Stimulated activated naive CD8-positive, alpha-beta T cell treated with anti-CD3 and anti-CD28 coated beads, Interleukin-15, Interleukin-2, amounts not matched to agents 100 ng/mL and 50 ng/mL, for 24 hours (primary cell): ENCODE data around the gene RBBP8NL.

Source experiments
- H3K27ac Mint-ChIP-seq: one replicate; pipeline ENCODE4 v1.8.0; 2021; ENCODE audit warnings: mild to moderate bottlenecking, mixed read lengths
- H3K27me3 Mint-ChIP-seq: one replicate; pipeline ENCODE4 v1.8.0; 2021; ENCODE audit warnings: mixed read lengths
- H3K36me3 Mint-ChIP-seq: one replicate; pipeline ENCODE4 v1.8.0; 2021; ENCODE audit warnings: low read depth, mixed read lengths
- H3K4me1 Mint-ChIP-seq: one replicate; pipeline ENCODE4 v1.8.0; 2021; ENCODE audit warnings: low read depth, mixed read lengths
- H3K4me3 Mint-ChIP-seq: one replicate; pipeline ENCODE4 v1.8.0; 2021; ENCODE audit warnings: mild to moderate bottlenecking, mixed read lengths
- H3K9me3 Mint-ChIP-seq: one replicate; pipeline ENCODE4 v1.8.0; 2021; ENCODE audit warnings: mixed read lengths

The RBBP8NL gene

GRCh38 chr20:62367633-62368391 lies 59.5 kb downstream of the RBBP8NL start:
- H3K27ac Mint-ChIP-seq = no peak overlapping the region
- H3K4me1 Mint-ChIP-seq = peaks cover 13% of the 10 kb centered on the region
- H3K4me3 Mint-ChIP-seq = no peak overlapping the region

GRCh38 chr20:62367136-62367632 lies 60.2 kb downstream of the RBBP8NL start, which contains the start of gene LAMA5:
LAMA5 (minus strand) TSS chr20:62367312; CDS start chr20:62367245, 67 bp downstream.
- peaks cover 12% of the 10 kb centered on the region for H3K27me3 Mint-ChIP-seq
- no peak within 1 kb of the TSS for H3K4me3 Mint-ChIP-seq
- no peaks in the 10 kb centered on the region for H3K36me3 Mint-ChIP-seq
- H3K4me1 Mint-ChIP-seq = peaks cover 13% of the 10 kb centered on the region
- H3K9me3 Mint-ChIP-seq = no peaks in the 10 kb centered on the region
- H3K27ac Mint-ChIP-seq = no peak within 1 kb of the TSS

More at GRCh38 chr20:62367633-62368391, 59.5 kb downstream of the RBBP8NL start:
- Mint-ChIP-seq H3K36me3 (no peaks in the 10 kb centered on the region), H3K27me3 (peaks cover 14% of the 10 kb centered on the region), H3K9me3 (no peaks in the 10 kb centered on the region)

GRCh38 chr20:62366370-62367135 lies 60.8 kb downstream of the RBBP8NL start:
- Mint-ChIP-seq H3K27ac (no peak overlapping the region), H3K27me3 (peaks cover 12% of the 10 kb centered on the region), H3K4me1 (peaks cover 13% of the 10 kb centered on the region), H3K9me3 (no peaks in the 10 kb centered on the region), H3K36me3 (no peaks in the 10 kb centered on the region), H3K4me3 (no peak overlapping the region)

GRCh38 chr20:62365814-62366369 lies 61.4 kb downstream of the RBBP8NL start:
- Mint-ChIP-seq H3K27me3 (peaks cover 12% of the 10 kb centered on the region), H3K27ac (no peak overlapping the region), H3K4me1 (peaks cover 13% of the 10 kb centered on the region), H3K9me3 (no peaks in the 10 kb centered on the region), H3K4me3 (no peak overlapping the region), H3K36me3 (no peaks in the 10 kb centered on the region)

GRCh38 chr20:62364911-62365736 lies 62.2 kb downstream of the RBBP8NL start:
- Mint-ChIP-seq H3K4me1 (peaks cover 13% of the 10 kb centered on the region), H3K4me3 (peak overlapping the region; percentile 41), H3K36me3 (no peaks in the 10 kb centered on the region), H3K27me3 (peaks cover 12% of the 10 kb centered on the region), H3K27ac (no peak overlapping the region), H3K9me3 (no peaks in the 10 kb centered on the region)

- peaks cover 9% of the 10 kb centered on the region for H3K27me3 Mint-ChIP-seq
- H3K4me3 Mint-ChIP-seq = no peak overlapping the region
- no peaks in the 10 kb centered on the region for H3K9me3 Mint-ChIP-seq
- no peak overlapping the region for H3K27ac Mint-ChIP-seq
- no peaks in the 10 kb centered on the region for H3K36me3 Mint-ChIP-seq
- H3K4me1 Mint-ChIP-seq = peaks cover 9% of the 10 kb centered on the region
Observed at GRCh38 chr20:62363920-62364851, 63.2 kb downstream of the RBBP8NL start.

- Mint-ChIP-seq H3K9me3 (no peaks in the 10 kb centered on the region), H3K27me3 (peaks cover 5% of the 10 kb centered on the region), H3K36me3 (no peaks in the 10 kb centered on the region), H3K27ac (no peak overlapping the region), H3K4me3 (no peak overlapping the region), H3K4me1 (peaks cover 3% of the 10 kb centered on the region)
Observed at GRCh38 chr20:62362991-62363919, 64.1 kb downstream of the RBBP8NL start.

- Mint-ChIP-seq H3K36me3 (no peaks in the 10 kb centered on the region), H3K4me3 (no peak overlapping the region), H3K27ac (no peak overlapping the region)
Observed at GRCh38 chr20:62362590-62362940, 64.8 kb downstream of the RBBP8NL start.

GRCh38 chr20:62361799-62362589 lies 65.3 kb downstream of the RBBP8NL start:
- H3K27me3 Mint-ChIP-seq = peaks cover 4% of the 10 kb centered on the region
- no peaks in the 10 kb centered on the region for H3K9me3 Mint-ChIP-seq
- H3K4me1 Mint-ChIP-seq = no peaks in the 10 kb centered on the region
- no peak overlapping the region for H3K4me3 Mint-ChIP-seq
- no peak overlapping the region for H3K27ac Mint-ChIP-seq
- no peaks in the 10 kb centered on the region for H3K36me3 Mint-ChIP-seq

More at GRCh38 chr20:62362590-62362940, 64.8 kb downstream of the RBBP8NL start:
- H3K9me3 Mint-ChIP-seq = no peaks in the 10 kb centered on the region
- peaks cover 1% of the 10 kb centered on the region for H3K4me1 Mint-ChIP-seq
- H3K27me3 Mint-ChIP-seq = peaks cover 4% of the 10 kb centered on the region

GRCh38 chr20:62360854-62361798 lies 66.2 kb downstream of the RBBP8NL start:
- Mint-ChIP-seq H3K4me3 (no peak overlapping the region), H3K36me3 (no peaks in the 10 kb centered on the region), H3K27ac (no peak overlapping the region), H3K9me3 (no peaks in the 10 kb centered on the region), H3K4me1 (no peaks in the 10 kb centered on the region), H3K27me3 (peaks cover 4% of the 10 kb centered on the region)
